ENCODE measurements around the gene ERCC4. TPM values are rescaled to one million over a fixed set of nuclear protein-coding genes. Genes with fewer than 3 reads are reported as not detected.

The ERCC4 gene
- total RNA-seq, 1 experiment from 2014 or later, result 18.8 TPM

GRCh38 chr16:13988038-13988437 is 68.1 kb downstream of the ERCC4 start:
- ChIA-PET POLR2A (ENCODE audit: low non-redundant PET) (no interaction called here), CTCF (no interaction called here)
- no peak overlapping the region for H3K4me3 ChIP-seq (ENCODE audit: low read depth, low read length, poor library complexity, severe bottlenecking)
- intact Hi-C loops (cut with micrococcal nuclease; ENCODE audit: unreplicated experiment), result no loop called here
- no peaks in the 10 kb centered on the region for H3K36me3 ChIP-seq (ENCODE audit: insufficient read depth, low read length, poor library complexity, severe bottlenecking)
- BruUV-seq (replicated peaks), result no TSS peak
- H3K27me3 ChIP-seq (replicated peaks; ENCODE audit: insufficient read depth, low read depth, low read length, poor library complexity), result no peaks in the 10 kb centered on the region
- no peak for TF ChIP-seq EZH2 (IDR thresholded peaks at IDR 0.05; ENCODE audit: borderline replicate concordance, low read depth, low read length, poor library complexity, severe bottlenecking)
- no peak for TF ChIP-seq CTCF (conservative IDR thresholded peaks at IDR 0.05; ENCODE audit: low read depth, low read length)
- H3K27ac ChIP-seq (ENCODE audit: low read depth, low read length, poor library complexity, severe bottlenecking), result no peak overlapping the region
- DNase-seq (ENCODE audit: low spot score), result no peak
- no peaks in the 10 kb centered on the region for H3K9me3 ChIP-seq (ENCODE audit: low read depth, low read length, poor library complexity, severe bottlenecking)
- H3K4me1 ChIP-seq (ENCODE audit: insufficient read depth, low read length, poor library complexity, severe bottlenecking), result no peaks in the 10 kb centered on the region

GRCh38 chr16:13992322-13992721 is 72.4 kb downstream of the ERCC4 start:
- Histone ChIP-seq H3K4me3 (ENCODE audit: low read depth, low read length, poor library complexity, severe bottlenecking) (no peak overlapping the region), H3K27me3 (replicated peaks; ENCODE audit: insufficient read depth, low read depth, low read length, poor library complexity) (no peaks in the 10 kb centered on the region), H3K36me3 (ENCODE audit: insufficient read depth, low read length, poor library complexity, severe bottlenecking) (no peaks in the 10 kb centered on the region), H3K4me1 (ENCODE audit: insufficient read depth, low read length, poor library complexity, severe bottlenecking) (no peaks in the 10 kb centered on the region), H3K9me3 (ENCODE audit: low read depth, low read length, poor library complexity, severe bottlenecking) (no peaks in the 10 kb centered on the region), H3K27ac (ENCODE audit: low read depth, low read length, poor library complexity, severe bottlenecking) (no peak overlapping the region)
- ChIA-PET CTCF (no interaction called here), POLR2A (ENCODE audit: low non-redundant PET) (no interaction called here)
- no peak for TF ChIP-seq CTCF (conservative IDR thresholded peaks at IDR 0.05; ENCODE audit: low read depth, low read length)
- no peak for TF ChIP-seq EZH2 (IDR thresholded peaks at IDR 0.05; ENCODE audit: borderline replicate concordance, low read depth, low read length, poor library complexity, severe bottlenecking)
- no peak for DNase-seq (ENCODE audit: low spot score)
- BruUV-seq (replicated peaks), result no TSS peak
- intact Hi-C loops (cut with micrococcal nuclease; ENCODE audit: unreplicated experiment), result no loop called here

- DNase-seq (ENCODE audit: low spot score), result no peak
- H3K27me3 ChIP-seq (replicated peaks; ENCODE audit: insufficient read depth, low read depth, low read length, poor library complexity), result no peaks in the 10 kb centered on the region
- TF ChIP-seq EZH2 (IDR thresholded peaks at IDR 0.05; ENCODE audit: borderline replicate concordance, low read depth, low read length, poor library complexity, severe bottlenecking) (no peak), CTCF (conservative IDR thresholded peaks at IDR 0.05; ENCODE audit: low read depth, low read length) (no peak)
- no peaks in the 10 kb centered on the region for H3K36me3 ChIP-seq (ENCODE audit: insufficient read depth, low read length, poor library complexity, severe bottlenecking)
- intact Hi-C loops (cut with micrococcal nuclease; ENCODE audit: unreplicated experiment), result no loop called here
- CTCF ChIA-PET, result no interaction called here
- POLR2A ChIA-PET (ENCODE audit: low non-redundant PET), result no interaction called here
- H3K27ac ChIP-seq (ENCODE audit: low read depth, low read length, poor library complexity, severe bottlenecking), result no peak overlapping the region
- no peaks in the 10 kb centered on the region for H3K4me1 ChIP-seq (ENCODE audit: insufficient read depth, low read length, poor library complexity, severe bottlenecking)
- H3K9me3 ChIP-seq (ENCODE audit: low read depth, low read length, poor library complexity, severe bottlenecking), result no peaks in the 10 kb centered on the region
- H3K4me3 ChIP-seq (ENCODE audit: low read depth, low read length, poor library complexity, severe bottlenecking), result no peak overlapping the region
- BruUV-seq (replicated peaks), result no TSS peak
Observed at GRCh38 chr16:13992976-13993375, 73.0 kb downstream of the ERCC4 start.

All from A673 (cell line).